OCI-LY7 (cell line): ENCODE measurements around the gene AIMP1. TPM values are rescaled to one million over a fixed set of nuclear protein-coding genes. Genes with fewer than 3 reads are reported as not detected.
A peak's percentile ranks its signal among the peaks of the same experiment; 100 is the strongest.

ENCODE experiments used
- BruUV-seq: library from RNA; stranded (reverse); fragments of 400-500 nt; replicated peaks from 2 replicates; lab custom pipeline; 2021; lab: Mats Ljungman, UMichigan
- CTCF ChIA-PET: fragments of 300-600 bp; sonication (Branson Sonifier 250); formaldehyde crosslinking; loops from one replicate; lab custom pipeline; 2022; ENCODE audit warnings: antibody characterized with exemption; ENCODE audit not compliant: unreplicated experiment; lab: Charles Lee
- POLR2A ChIA-PET: fragments of 300-600 bp; sonication (Branson Sonifier 250); formaldehyde crosslinking; loops from one replicate; lab custom pipeline; 2022; ENCODE audit warnings: antibody characterized with exemption; lab: Charles Lee
- DNase-seq: peaks from one replicate; pipeline ENCODE4 v3.0.0-alpha.2; 2015; ENCODE audit warnings: low spot score
- H2AFZ ChIP-seq: fragments of 200-600 bp; sonication (generic), shearing (Covaris generic); 2 replicates; pipeline ENCODE4 v1.6.1; 2014; ENCODE audit warnings: mild to moderate bottlenecking, antibody characterized with exemption, low read length, moderate library complexity
- H3K27ac ChIP-seq: fragments of 200-600 bp; sonication (generic); 2 replicates; pipeline ENCODE4 v1.5.1; 2014; ENCODE audit warnings: mixed run types, low read depth, mild to moderate bottlenecking, moderate library complexity, low read length, inconsistent platforms; ENCODE audit not compliant: poor library complexity, severe bottlenecking
- H3K36me3 ChIP-seq: fragments of 200-600 bp; sonication (generic); 2 replicates; pipeline ENCODE4 v1.6.1; 2014; ENCODE audit warnings: mild to moderate bottlenecking, antibody characterized with exemption, low read length, moderate library complexity, mixed read lengths; ENCODE audit not compliant: insufficient read depth
- H3K4me1 ChIP-seq: fragments of 200-600 bp; sonication (generic); 2 replicates; pipeline ENCODE4 v1.5.1; 2014; ENCODE audit warnings: mild to moderate bottlenecking, low read length; ENCODE audit not compliant: insufficient read depth, poor library complexity, severe bottlenecking
- H3K4me2 ChIP-seq: fragments of 200-600 bp; sonication (generic); 2 replicates; pipeline ENCODE4 v1.6.1; 2014; ENCODE audit warnings: mild to moderate bottlenecking, low read length
- H3K4me3 ChIP-seq: fragments of 200-600 bp; sonication (generic); 2 replicates; pipeline ENCODE4 v1.5.1; 2014; ENCODE audit warnings: mild to moderate bottlenecking, low read depth, low read length; ENCODE audit not compliant: poor library complexity, severe bottlenecking
- H3K79me2 ChIP-seq: fragments of 200-600 bp; sonication (generic); 2 replicates; pipeline ENCODE4 v1.6.1; 2016; ENCODE audit warnings: low read depth, mild to moderate bottlenecking, low read length, moderate library complexity, mixed read lengths; ENCODE audit not compliant: insufficient read depth
- H3K9me2 ChIP-seq: fragments of 200-600 bp; sonication (generic); 2 replicates; pipeline ENCODE4 v1.6.1; 2016; ENCODE audit warnings: mild to moderate bottlenecking, low read length, mixed read lengths; ENCODE audit not compliant: insufficient read depth
- H3K9me3 ChIP-seq: fragments of 200-600 bp; sonication (generic); 2 replicates; pipeline ENCODE4 v1.6.1; 2014; ENCODE audit warnings: mild to moderate bottlenecking, mixed run types, low read length, mixed read lengths
- H4K20me1 ChIP-seq: fragments of 200-600 bp; sonication (generic); 2 replicates; pipeline ENCODE4 v1.6.1; 2014; ENCODE audit warnings: mild to moderate bottlenecking, antibody characterized with exemption, low read length, moderate library complexity, mixed read lengths; ENCODE audit not compliant: insufficient read depth
- EZH2phosphoT487 ChIP-seq: fragments of 200-600 bp; sonication (generic); IDR thresholded peaks from 2 replicates; pipeline ENCODE4 v1.6.1; 2018; ENCODE audit warnings: low read depth, borderline replicate concordance, mild to moderate bottlenecking, mixed run types, antibody characterized with exemption, low read length, moderate library complexity, mixed read lengths
- intact Hi-C: fragments of 100-400 bp; cut with micrococcal nuclease; formaldehyde crosslinking; loops from one replicate; pipeline ENCODE4 v1.10.0; 2022; ENCODE audit not compliant: unreplicated experiment
- total RNA-seq, 2 experiments: library from RNA; depleted of rRNA in 1 of 2; stranded (reverse); fragments of >200 nt in 1 of 2; shearing (Covaris generic) in 1 of 2; gene quantifications; 2 replicates each; pipeline ENCODE4 v1.2.3, GENCODE V29; 2014 to 2022
- TF ChIP-seq, protein P1 (sequence below): fragments of 200-600 bp; sonication (generic); conservative IDR thresholded peaks from 2 replicates; pipeline ENCODE4 v1.5.1; 2014; ENCODE audit warnings: mild to moderate bottlenecking, antibody characterized with exemption, low read length, moderate library complexity, mixed read lengths

The AIMP1 gene
- total RNA-seq, 2 experiments from 2014 or later: 17.4 to 51.7 TPM

DNA sequence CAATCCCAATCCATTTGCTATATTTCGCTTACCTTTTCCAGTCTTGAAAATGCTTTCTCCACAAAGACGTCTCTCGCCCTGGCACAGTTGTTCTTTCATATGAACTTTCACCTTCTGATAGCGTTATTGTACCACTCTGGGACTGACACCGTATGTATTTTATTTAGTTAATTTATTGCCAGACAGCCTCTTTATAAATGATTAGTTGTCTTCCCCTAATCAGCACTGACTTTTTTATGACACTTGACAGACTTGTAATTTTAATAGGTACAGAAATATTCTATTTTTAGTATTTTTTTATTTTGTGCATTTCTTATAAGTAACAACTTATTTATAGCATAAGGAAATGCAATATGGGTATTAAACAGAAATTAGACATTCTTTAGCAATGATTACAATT lies 52.3 kb downstream of the AIMP1 start, which contains the start of gene GIMD1:
TSS of gene GIMD1 (minus strand) at position 101 of the 400 bp plus-strand sequence. CDS start 1,343 bp downstream, outside the sequence.
- TF ChIP-seq, protein P1, sequence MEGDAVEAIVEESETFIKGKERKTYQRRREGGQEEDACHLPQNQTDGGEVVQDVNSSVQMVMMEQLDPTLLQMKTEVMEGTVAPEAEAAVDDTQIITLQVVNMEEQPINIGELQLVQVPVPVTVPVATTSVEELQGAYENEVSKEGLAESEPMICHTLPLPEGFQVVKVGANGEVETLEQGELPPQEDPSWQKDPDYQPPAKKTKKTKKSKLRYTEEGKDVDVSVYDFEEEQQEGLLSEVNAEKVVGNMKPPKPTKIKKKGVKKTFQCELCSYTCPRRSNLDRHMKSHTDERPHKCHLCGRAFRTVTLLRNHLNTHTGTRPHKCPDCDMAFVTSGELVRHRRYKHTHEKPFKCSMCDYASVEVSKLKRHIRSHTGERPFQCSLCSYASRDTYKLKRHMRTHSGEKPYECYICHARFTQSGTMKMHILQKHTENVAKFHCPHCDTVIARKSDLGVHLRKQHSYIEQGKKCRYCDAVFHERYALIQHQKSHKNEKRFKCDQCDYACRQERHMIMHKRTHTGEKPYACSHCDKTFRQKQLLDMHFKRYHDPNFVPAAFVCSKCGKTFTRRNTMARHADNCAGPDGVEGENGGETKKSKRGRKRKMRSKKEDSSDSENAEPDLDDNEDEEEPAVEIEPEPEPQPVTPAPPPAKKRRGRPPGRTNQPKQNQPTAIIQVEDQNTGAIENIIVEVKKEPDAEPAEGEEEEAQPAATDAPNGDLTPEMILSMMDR: no peak
- no peak for TF ChIP-seq EZH2phosphoT487
- no peak for DNase-seq
- Histone ChIP-seq H3K4me2 (peak within 1 kb of the TSS; percentile 39; the same call in 1 of the 2 replicates), H3K36me3 (no peaks in the 10 kb centered on the region), H3K4me3 (no peak within 1 kb of the TSS), H3K9me2 (no peaks in the 10 kb centered on the region), H3K79me2 (no peaks in the 10 kb centered on the region), H2AFZ (peak within 1 kb of the TSS; percentile 59; the same call in 1 of the 2 replicates), H3K4me1 (no peaks in the 10 kb centered on the region), H3K27ac (no peak within 1 kb of the TSS), H4K20me1 (no peaks in the 10 kb centered on the region), H3K9me3 (no peaks in the 10 kb centered on the region)
- no TSS peak for BruUV-seq
- CTCF ChIA-PET: no interaction called here
- POLR2A ChIA-PET: no interaction called here
- intact Hi-C loops: loop anchor here (1.0 to 5.0 kb wide), 2 partner anchors 134 to 529 kb away; no protein-coding TSS in a partner anchor

DNA sequence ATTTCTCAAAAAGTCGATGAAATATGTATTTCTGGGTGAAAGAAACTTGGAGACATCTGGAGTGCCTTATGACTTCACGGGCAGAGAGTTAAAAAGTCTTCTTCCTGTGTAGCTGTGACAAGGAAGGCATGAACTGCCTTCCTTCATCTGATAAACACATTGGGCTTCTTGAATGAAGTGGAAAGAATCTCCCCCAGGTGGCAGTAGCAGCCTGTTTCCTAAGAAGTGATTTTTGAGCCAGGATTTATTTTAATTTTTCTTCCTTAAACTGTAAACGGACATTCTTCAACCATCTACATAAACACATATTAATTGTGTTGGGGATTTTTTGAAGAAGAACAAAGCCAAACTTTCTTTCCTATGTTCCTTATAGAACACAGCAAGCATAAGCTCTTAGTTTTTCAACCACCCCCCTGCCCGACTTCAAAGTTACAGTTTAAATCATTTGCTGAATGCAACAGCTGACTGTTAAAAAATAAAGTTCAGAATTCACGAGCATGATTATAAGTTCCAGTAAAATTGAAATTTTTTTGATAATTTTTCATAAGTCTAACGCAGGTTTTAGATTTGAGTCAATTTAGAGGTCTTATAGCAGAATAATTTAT lies 53.2 kb downstream of the AIMP1 start:
- TF ChIP-seq, protein P1: peak; percentile 88
- no peak for TF ChIP-seq EZH2phosphoT487
- Histone ChIP-seq H3K36me3 (no peaks in the 10 kb centered on the region), H3K4me3 (no peak overlapping the region), H3K27ac (no peak overlapping the region), H3K9me2 (no peaks in the 10 kb centered on the region), H2AFZ (peak overlapping the region; percentile 59; the same call in 1 of the 2 replicates), H3K9me3 (no peaks in the 10 kb centered on the region), H3K4me1 (no peaks in the 10 kb centered on the region), H4K20me1 (no peaks in the 10 kb centered on the region), H3K4me2 (peak overlapping the region; percentile 39; the same call in 1 of the 2 replicates), H3K79me2 (no peaks in the 10 kb centered on the region)
- ChIA-PET POLR2A (interaction anchor here (0.7 to 1.6 kb wide), 3 partner anchors 13 to 42 kb away, joined by 3 to 4 read pairs (median 3); no protein-coding TSS in a partner anchor), CTCF (interaction anchor here (1.1 kb wide), 1 partner anchor 15 kb away, joined by 3 read pairs; no protein-coding TSS in a partner anchor)
- intact Hi-C loops: loop anchor here (1.0 to 5.0 kb wide), 2 partner anchors 133 to 528 kb away; no protein-coding TSS in a partner anchor
- BruUV-seq: no TSS peak
- peak; percentile 64 for DNase-seq
